Glutamatergic neuron (in vitro differentiated cells): ENCODE results near the gene PHTF2. TPM values are rescaled to one million over a fixed set of nuclear protein-coding genes. Genes with fewer than 3 reads are reported as not detected.
"Not testable (repeated sequence)": the region's sequence is repeated elsewhere in the genome, so short reads cannot be mapped to it uniquely, and the experiment has no call there.

Experiments used
- DNase-seq: peaks from one replicate; pipeline ENCODE4 v3.0.0; 2022
- H3K27ac Mint-ChIP-seq: one replicate; pipeline ENCODE4 v1.8.0; 2020; ENCODE audit warnings: mild to moderate bottlenecking, mixed read lengths, inconsistent platforms; ENCODE audit not compliant: unreplicated experiment
- H3K27me3 Mint-ChIP-seq: one replicate; pipeline ENCODE4 v1.8.0; 2020; ENCODE audit warnings: mild to moderate bottlenecking, moderate library complexity, mixed read lengths, inconsistent platforms; ENCODE audit not compliant: unreplicated experiment
- H3K36me3 Mint-ChIP-seq: one replicate; pipeline ENCODE4 v1.8.0; 2020; ENCODE audit warnings: mild to moderate bottlenecking, mixed read lengths, inconsistent platforms; ENCODE audit not compliant: unreplicated experiment
- H3K4me1 Mint-ChIP-seq: one replicate; pipeline ENCODE4 v1.8.0; 2020; ENCODE audit warnings: mild to moderate bottlenecking, low read depth, mixed read lengths, inconsistent platforms; ENCODE audit not compliant: unreplicated experiment
- H3K4me3 Mint-ChIP-seq: one replicate; pipeline ENCODE4 v1.8.0; 2020; ENCODE audit warnings: mild to moderate bottlenecking, mixed read lengths, inconsistent platforms; ENCODE audit not compliant: unreplicated experiment
- H3K9me3 Mint-ChIP-seq: one replicate; pipeline ENCODE4 v1.8.0; 2020; ENCODE audit warnings: mild to moderate bottlenecking, moderate library complexity, mixed read lengths, inconsistent platforms; ENCODE audit not compliant: unreplicated experiment
- CTCF ChIP-seq: fragments of 200-600 bp; sonication (generic); IDR thresholded peaks from one replicate; pipeline ENCODE4 v1.5.0; 2021; ENCODE audit not compliant: partially characterized antibody, unreplicated experiment
- total RNA-seq: library from RNA; stranded (reverse); fragmentation: NEBNext Ultra II Directional; extraction: Animal tissue kit (Norgen Biotek cat#: 25700); gene quantifications from one replicate; pipeline ENCODE4 v1.2.1, GENCODE V29; 2021; ENCODE audit not compliant: unreplicated experiment

Gene PHTF2
- total RNA-seq, 1 donor from 2014 or later: 15.1 TPM

GRCh38 chr7:77866370-77866769 lies 67.8 kb downstream of the PHTF2 start:
- H3K4me1 Mint-ChIP-seq: no peaks in the 10 kb centered on the region
- no peak for DNase-seq
- H3K27ac Mint-ChIP-seq: no peak overlapping the region
- H3K27me3 Mint-ChIP-seq: no peaks in the 10 kb centered on the region
- H3K4me3 Mint-ChIP-seq: no peak overlapping the region
- peaks cover 4% of the 10 kb centered on the region for H3K9me3 Mint-ChIP-seq
- H3K36me3 Mint-ChIP-seq: peaks cover 11% of the 10 kb centered on the region
- no peak for TF ChIP-seq CTCF

DNA sequence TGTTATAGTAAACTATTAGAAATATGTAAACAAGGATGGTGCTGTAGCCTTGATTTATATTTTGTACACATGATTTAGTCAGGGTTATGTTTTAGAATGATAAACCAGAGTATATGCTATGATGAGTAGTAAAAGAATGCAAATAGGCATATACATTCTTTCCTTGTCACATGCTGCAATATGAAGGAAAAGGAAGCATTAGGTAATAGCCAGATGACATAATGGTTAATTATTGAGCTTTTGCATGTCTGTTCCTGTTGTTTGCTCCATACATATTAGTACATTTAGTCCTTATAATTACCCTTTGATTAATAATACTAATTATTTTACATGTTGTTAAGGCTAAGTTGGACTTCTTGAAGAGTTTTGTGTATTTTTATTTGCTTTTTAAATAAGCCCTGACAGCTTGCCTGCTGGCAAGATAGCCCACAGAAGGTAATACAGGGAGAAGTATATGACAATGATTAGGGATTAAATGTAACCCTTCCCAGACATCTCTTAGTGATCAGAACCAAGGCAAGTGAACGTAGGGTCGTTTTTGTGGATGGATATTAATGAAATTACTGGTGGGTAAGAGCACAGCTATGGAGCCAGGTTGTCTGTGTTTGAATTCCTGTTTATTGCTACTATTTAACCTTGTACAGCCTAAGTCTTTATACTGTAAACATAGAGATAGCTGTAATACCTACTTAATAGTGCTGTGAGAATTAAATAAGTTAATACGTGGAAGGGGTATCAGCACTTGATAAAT lies 68.4 kb downstream of the PHTF2 start:
- DNase-seq: no peak
- no peak overlapping the region for H3K4me3 Mint-ChIP-seq
- no peaks in the 10 kb centered on the region for H3K27me3 Mint-ChIP-seq
- no peaks in the 10 kb centered on the region for H3K4me1 Mint-ChIP-seq
- H3K9me3 Mint-ChIP-seq: peaks cover 4% of the 10 kb centered on the region
- no peak for TF ChIP-seq CTCF
- H3K36me3 Mint-ChIP-seq: peaks cover 11% of the 10 kb centered on the region
- H3K27ac Mint-ChIP-seq: no peak overlapping the region

DNA sequence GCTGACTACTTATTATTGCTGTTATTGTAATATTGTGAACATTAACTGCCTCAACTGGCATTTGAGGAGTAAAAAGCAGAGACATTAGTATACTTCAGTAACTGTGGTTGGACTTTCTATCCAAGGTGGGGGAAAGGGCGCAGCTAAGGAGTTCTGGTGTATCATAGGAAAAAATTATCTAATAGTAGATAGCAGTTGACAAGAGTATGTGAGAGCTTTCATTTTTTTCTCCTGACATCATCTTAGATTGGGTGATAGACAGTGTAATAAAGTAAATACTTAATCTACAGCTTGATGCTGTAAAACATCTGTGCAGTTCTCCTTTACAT lies 68.9 kb downstream of the PHTF2 start:
- no peak overlapping the region for H3K4me3 Mint-ChIP-seq
- H3K27ac Mint-ChIP-seq: no peak overlapping the region
- no peaks in the 10 kb centered on the region for H3K27me3 Mint-ChIP-seq
- DNase-seq: no peak
- peaks cover 4% of the 10 kb centered on the region for H3K9me3 Mint-ChIP-seq
- H3K4me1 Mint-ChIP-seq: no peaks in the 10 kb centered on the region
- H3K36me3 Mint-ChIP-seq: peaks cover 11% of the 10 kb centered on the region
- no peak for TF ChIP-seq CTCF

DNA sequence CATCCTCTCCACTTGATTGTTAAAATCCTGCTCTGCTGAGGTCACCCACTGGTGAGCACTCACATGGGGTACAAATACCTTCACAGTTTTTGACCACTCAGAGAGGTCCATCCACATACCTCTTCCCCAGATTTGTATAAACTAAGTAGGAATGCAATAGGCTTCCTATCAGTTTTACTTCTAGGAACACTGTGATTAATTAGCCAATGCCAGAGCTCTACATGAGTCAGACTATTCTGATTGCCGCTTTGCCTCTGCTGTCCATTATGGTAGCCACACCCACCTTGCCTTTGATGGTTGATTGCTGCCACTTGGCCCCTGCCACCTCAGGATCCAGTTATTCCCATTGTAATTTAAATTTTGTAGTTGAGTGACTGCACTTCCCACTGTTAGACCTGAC lies 73.7 kb downstream of the PHTF2 start:
- peaks cover 11% of the 10 kb centered on the region for H3K36me3 Mint-ChIP-seq
- not testable (repeated sequence) for DNase-seq, H3K9me3 Mint-ChIP-seq, H3K4me3 Mint-ChIP-seq, H3K27me3 Mint-ChIP-seq, H3K4me1 Mint-ChIP-seq, H3K27ac Mint-ChIP-seq

DNA sequence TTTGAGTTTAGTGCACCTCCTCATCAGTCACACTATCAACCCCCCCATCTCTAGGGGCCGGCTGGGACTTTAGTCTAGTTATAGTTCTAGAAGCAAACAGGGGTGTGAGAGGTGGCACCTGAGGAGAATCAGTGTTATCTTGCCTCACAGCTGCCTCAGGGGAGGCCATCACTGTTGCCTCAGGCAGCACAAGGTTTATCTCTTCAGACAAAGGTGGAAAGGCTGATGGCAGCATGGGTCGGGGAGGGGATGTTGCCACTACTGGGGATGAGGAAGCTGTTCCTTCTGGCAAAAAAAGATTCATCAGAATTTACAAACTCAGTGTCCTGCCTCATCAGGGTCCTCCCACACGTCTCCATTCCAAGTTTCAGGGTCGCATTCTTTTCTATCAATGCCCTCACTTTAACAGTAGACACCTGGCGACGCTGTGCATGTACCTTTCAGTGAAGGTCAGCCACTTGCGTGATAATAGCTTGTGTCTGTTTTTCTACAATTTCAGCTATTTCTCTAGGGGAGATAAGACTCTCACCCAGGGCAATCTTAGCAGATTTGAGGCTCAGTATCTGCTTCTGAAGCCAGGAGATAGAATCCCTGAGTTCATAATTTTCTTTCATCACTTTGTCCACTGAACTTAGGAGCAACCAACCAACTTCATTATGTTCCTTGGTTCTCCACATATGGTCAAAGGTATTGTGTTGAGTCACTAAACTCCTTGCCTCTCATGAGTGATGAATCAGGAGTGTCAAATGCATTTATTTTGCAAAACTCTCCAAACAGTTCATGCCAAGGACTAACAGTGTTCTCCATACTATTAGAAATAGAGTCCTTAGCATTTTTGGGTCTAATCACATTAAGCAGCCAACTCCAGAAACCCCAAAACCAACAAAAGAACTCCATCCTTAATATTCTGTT lies 75.1 kb downstream of the PHTF2 start:
- H3K4me1 Mint-ChIP-seq, H3K27ac Mint-ChIP-seq, H3K4me3 Mint-ChIP-seq, DNase-seq, H3K9me3 Mint-ChIP-seq, H3K27me3 Mint-ChIP-seq: not testable (repeated sequence)
- H3K36me3 Mint-ChIP-seq: peaks cover 11% of the 10 kb centered on the region

DNA sequence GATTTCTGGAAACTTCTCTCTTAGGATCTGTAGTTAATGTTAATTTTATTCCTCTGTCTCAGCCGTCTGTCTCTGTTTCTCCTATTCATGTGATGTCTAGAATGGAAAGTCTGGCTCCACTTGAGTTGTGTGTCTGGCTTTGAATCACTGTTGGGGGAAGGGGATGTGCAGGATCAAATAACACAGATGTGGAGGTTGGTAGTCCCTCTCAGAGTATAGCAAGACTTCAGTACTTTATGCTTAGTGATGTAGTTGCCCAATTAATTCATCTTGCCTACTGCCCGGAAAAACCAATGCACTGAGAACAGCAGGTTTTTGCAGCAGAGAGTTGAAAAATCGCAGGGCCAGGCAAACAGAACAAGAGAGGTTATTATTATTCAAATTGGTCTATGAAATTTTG lies 79.2 kb downstream of the PHTF2 start:
- Mint-ChIP-seq H3K36me3 (no peaks in the 10 kb centered on the region), H3K4me3 (no peak overlapping the region), H3K4me1 (no peaks in the 10 kb centered on the region), H3K9me3 (peaks cover 3% of the 10 kb centered on the region), H3K27me3 (peaks cover 4% of the 10 kb centered on the region), H3K27ac (peak overlapping the region; percentile 3)
- no peak for TF ChIP-seq CTCF
- no peak for DNase-seq
